Subcutaneous abdominal adipose tissue (tissue), 5 donors: ENCODE data around the gene SOBP.

ENCODE experiments used
- H3K27ac ChIP-seq: one replicate; pipeline ENCODE4 v1.7.0; 2013; ENCODE audit warnings: low read depth, mild to moderate bottlenecking, inconsistent platforms, low read length, moderate library complexity
- H3K27me3 ChIP-seq, 5 donors: one replicate each; pipeline ENCODE4 v1.7.0; 2013; ENCODE audit warnings: low read length in 5 of 5, inconsistent platforms in 1 of 5; ENCODE audit not compliant: control insufficient read depth in 5 of 5, insufficient read depth in 4 of 5
- H3K36me3 ChIP-seq, 5 donors: one replicate each; pipeline ENCODE4 v1.7.0; 2013; ENCODE audit warnings: low read length in 5 of 5; ENCODE audit not compliant: control insufficient read depth in 5 of 5, insufficient read depth in 5 of 5
- H3K4me1 ChIP-seq, 5 donors: one replicate each; pipeline ENCODE4 v1.7.0; 2013; ENCODE audit warnings: low read length in 5 of 5, mild to moderate bottlenecking in 3 of 5, moderate library complexity in 1 of 5; ENCODE audit not compliant: control insufficient read depth in 5 of 5, insufficient read depth in 5 of 5
- H3K4me3 ChIP-seq, 5 donors: one replicate each; pipeline ENCODE4 v1.7.0; 2013; ENCODE audit warnings: low read length in 5 of 5, low read depth in 1 of 5
- H3K9ac ChIP-seq, 5 donors: one replicate each; pipeline ENCODE4 v1.7.0; 2013; ENCODE audit warnings: low read length in 5 of 5, mild to moderate bottlenecking in 4 of 5, moderate library complexity in 3 of 5
- H3K9me3 ChIP-seq, 5 donors: one replicate each; pipeline ENCODE4 v1.7.0; 2013; ENCODE audit warnings: low read length in 5 of 5; ENCODE audit not compliant: control insufficient read depth in 5 of 5
- donor health status: healthy.
- donor health status: healthy.
- donor health status: healthy.
- donor health status: healthy.
- donor health status: healthy.

The SOBP gene

DNA sequence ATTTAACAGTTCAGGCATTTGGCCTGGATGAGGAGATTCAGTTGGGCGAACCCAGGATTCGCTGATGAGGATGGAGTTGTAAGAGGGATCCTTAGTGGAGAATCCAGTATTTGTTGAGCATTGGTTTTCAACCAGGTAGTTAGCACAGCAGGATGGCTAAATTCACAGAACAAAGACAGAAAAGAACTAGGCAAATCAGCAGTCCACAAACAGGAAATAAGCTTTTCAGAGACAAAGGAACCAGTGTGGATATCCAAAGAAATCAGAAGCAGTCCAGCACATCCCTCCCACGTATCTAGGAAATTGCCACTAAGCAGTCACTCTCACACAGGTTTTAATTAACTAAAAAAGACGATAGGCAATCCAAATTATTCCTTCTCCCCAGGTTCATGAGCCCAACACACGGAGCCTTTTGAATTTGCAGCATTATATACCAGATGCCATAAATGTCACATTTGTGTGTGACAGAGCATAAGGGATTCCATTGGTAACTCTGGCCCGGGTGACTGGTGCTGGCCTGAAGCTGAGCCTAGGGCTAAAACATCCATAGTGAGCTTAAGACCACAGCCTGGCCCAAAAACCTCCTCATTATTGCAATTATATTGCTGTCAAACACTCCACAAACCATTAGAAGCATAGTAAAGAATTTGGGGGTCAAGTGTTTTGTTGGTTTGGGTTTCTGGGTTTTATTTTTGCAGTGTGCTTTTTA lies 131.5 kb downstream of the SOBP start:
- Histone ChIP-seq H3K36me3 (no peaks in the 10 kb centered on the region), H3K4me3 (no peak overlapping the region), H3K9me3 (no peaks in the 10 kb centered on the region), H3K9ac (no peak overlapping the region), H3K27ac (no peak overlapping the region), H3K27me3 (no peaks in the 10 kb centered on the region), H3K4me1 (peaks cover 0 to 15% (median 10%) of the 10 kb centered on the region in 5 donors)

DNA sequence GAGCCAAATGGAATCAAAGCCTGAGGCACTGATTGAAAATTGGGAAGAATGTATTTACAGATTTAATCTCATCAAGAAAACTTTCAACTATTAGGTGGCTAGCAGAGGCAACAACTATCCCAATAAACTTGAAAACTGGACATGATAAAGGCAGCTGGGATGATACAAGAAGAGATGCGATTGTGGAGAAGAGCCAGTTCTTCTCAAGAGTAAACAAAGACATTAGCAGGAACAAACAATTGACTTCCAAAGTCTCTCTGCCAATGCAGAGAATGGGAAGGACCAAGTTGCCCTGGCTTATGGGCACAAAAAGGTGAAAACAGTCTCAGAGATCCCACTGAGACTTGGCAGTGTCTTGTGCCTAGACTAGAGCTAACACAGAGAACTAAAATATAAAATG lies 132.4 kb downstream of the SOBP start:
- Histone ChIP-seq H3K27ac (no peak overlapping the region), H3K9me3 (no peaks in the 10 kb centered on the region), H3K4me3 (no peak overlapping the region), H3K36me3 (no peaks in the 10 kb centered on the region), H3K9ac (no peak overlapping the region), H3K27me3 (no peaks in the 10 kb centered on the region), H3K4me1 (peaks cover 0 to 15% (median 10%) of the 10 kb centered on the region in 5 donors)

DNA sequence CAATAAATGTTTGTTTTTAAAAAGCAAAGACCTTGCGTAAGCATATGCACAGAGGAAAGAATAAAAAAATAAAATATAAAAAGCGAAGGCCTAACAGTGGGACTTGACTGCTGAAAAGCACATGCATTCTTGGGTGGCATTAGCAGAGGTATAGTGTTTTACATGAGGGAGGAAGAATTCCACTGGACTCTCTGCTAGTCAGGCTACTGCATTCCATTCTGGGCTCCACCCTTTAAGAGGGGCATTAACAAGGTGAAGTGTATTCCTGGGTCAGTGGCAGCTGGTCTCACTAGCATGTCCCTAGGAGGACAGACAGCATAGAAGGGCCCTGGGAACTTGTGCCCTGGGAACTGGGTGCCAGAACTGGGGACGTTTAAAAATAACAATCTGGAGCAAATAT lies 134.1 kb downstream of the SOBP start:
- Histone ChIP-seq H3K4me3 (no peak overlapping the region), H3K9me3 (no peaks in the 10 kb centered on the region), H3K27me3 (no peaks in the 10 kb centered on the region), H3K4me1 (peaks cover 0 to 15% (median 10%) of the 10 kb centered on the region in 5 donors), H3K27ac (no peak overlapping the region), H3K36me3 (no peaks in the 10 kb centered on the region), H3K9ac (no peak overlapping the region)

- Histone ChIP-seq H3K36me3 (no peaks in the 10 kb centered on the region), H3K4me1 (peaks cover 0 to 15% (median 10%) of the 10 kb centered on the region in 5 donors), H3K27me3 (no peaks in the 10 kb centered on the region), H3K27ac (no peak overlapping the region), H3K4me3 (no peak overlapping the region), H3K9me3 (no peaks in the 10 kb centered on the region), H3K9ac (no peak overlapping the region)
Measured at GRCh38 chr6:107624541-107624940, 134.6 kb downstream of the SOBP start.

- Histone ChIP-seq H3K9ac (no peak overlapping the region), H3K27ac (no peak overlapping the region), H3K4me3 (no peak overlapping the region), H3K9me3 (no peaks in the 10 kb centered on the region), H3K4me1 (peaks cover 0 to 13% (median 10%) of the 10 kb centered on the region in 5 donors), H3K27me3 (no peaks in the 10 kb centered on the region), H3K36me3 (no peaks in the 10 kb centered on the region)
Measured at GRCh38 chr6:107625264-107625663, 135.3 kb downstream of the SOBP start.

DNA sequence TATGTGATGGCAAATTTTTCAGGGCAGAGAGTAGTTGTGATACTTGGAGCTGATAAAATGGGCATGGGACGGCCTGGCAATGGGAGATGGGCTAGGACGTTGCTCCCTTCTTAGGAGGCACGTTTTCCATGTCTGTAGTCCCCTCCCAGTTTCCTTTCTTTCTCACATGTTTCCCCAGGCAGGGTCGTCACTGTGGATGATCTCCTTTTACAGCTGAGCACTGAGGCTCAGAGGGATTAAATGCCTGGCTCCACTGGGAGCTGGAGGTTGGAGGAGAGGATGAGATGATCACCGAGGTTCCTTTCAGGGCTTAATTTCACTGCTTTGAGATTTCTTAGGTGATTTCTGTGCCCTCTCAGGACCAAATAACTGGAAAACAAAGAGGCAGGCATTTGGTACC lies 136.7 kb downstream of the SOBP start:
- peaks cover 0 to 7% (median 3%) of the 10 kb centered on the region in 5 donors for H3K4me1 ChIP-seq
- no peaks in the 10 kb centered on the region for H3K36me3 ChIP-seq
- H3K27me3 ChIP-seq: no peaks in the 10 kb centered on the region
- no peak overlapping the region for H3K9ac ChIP-seq
- no peak overlapping the region for H3K27ac ChIP-seq
- H3K4me3 ChIP-seq: no peak overlapping the region
- no peaks in the 10 kb centered on the region for H3K9me3 ChIP-seq

- no peaks in the 10 kb centered on the region for H3K36me3 ChIP-seq
- H3K4me3 ChIP-seq: no peak overlapping the region
- H3K27ac ChIP-seq: no peak overlapping the region
- no peaks in the 10 kb centered on the region for H3K9me3 ChIP-seq
- H3K27me3 ChIP-seq: no peaks in the 10 kb centered on the region
- H3K4me1 ChIP-seq: peaks cover 0 to 7% (median 3%) of the 10 kb centered on the region in 5 donors
- no peak overlapping the region for H3K9ac ChIP-seq
Measured at GRCh38 chr6:107627969-107628368, 138.1 kb downstream of the SOBP start.

- Histone ChIP-seq H3K27ac (no peak overlapping the region), H3K4me3 (no peak overlapping the region), H3K4me1 (peaks cover 0 to 6% (median 3%) of the 10 kb centered on the region in 5 donors)
Measured at GRCh38 chr6:107628878-107629277, 139.0 kb downstream of the SOBP start.

GRCh38 chr6:107629548-107630129 lies 139.7 kb downstream of the SOBP start:
- no peaks in the 10 kb centered on the region for H3K36me3 ChIP-seq
- H3K9me3 ChIP-seq: no peaks in the 10 kb centered on the region
- H3K27ac ChIP-seq: no peak overlapping the region
- no peak overlapping the region for H3K9ac ChIP-seq
- peaks cover 0 to 4% (median 0%) of the 10 kb centered on the region in 5 donors for H3K27me3 ChIP-seq
- no peak overlapping the region for H3K4me3 ChIP-seq
- H3K4me1 ChIP-seq: peaks cover 0 to 5% (median 3%) of the 10 kb centered on the region in 5 donors

More at GRCh38 chr6:107628878-107629277, 139.0 kb downstream of the SOBP start:
- H3K9me3 ChIP-seq: no peaks in the 10 kb centered on the region
- no peak overlapping the region for H3K9ac ChIP-seq
- no peaks in the 10 kb centered on the region for H3K36me3 ChIP-seq
- H3K27me3 ChIP-seq: peaks cover 0 to 3% (median 0%) of the 10 kb centered on the region in 5 donors

DNA sequence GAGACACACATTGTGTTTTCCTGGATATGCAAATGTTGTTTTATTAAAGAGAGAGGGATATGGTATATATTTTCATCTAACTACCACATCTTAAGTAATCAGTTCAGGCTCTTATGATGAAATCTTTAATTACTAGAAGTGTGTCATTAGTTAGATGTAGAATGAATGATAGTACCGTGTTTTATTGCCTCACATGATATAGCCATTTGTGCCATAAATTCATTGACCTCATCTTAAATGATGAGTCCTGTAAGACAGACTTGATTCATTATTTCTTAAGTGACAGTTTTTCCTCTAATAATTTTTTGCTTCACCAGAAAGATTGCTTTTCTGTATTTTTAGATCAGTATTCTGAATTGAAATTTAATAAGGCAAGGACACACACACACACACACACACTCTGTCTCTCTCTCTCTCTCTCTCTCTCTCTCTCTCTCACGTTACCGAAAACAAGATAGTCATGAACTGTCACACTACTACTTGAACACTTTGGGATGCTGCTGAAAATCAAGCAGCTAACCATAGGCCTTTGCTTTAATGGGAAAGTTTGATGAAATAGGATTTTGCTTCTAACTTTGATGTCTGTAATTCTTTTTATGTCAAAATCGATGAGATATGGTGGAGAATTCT lies 140.5 kb downstream of the SOBP start:
- H3K4me3 ChIP-seq: no peak overlapping the region
- H3K4me1 ChIP-seq: peaks cover 0 to 8% (median 4%) of the 10 kb centered on the region in 5 donors
- no peak overlapping the region for H3K27ac ChIP-seq
- H3K9ac ChIP-seq: no peak overlapping the region
- peaks cover 0 to 4% (median 0%) of the 10 kb centered on the region in 5 donors for H3K27me3 ChIP-seq
- H3K9me3 ChIP-seq: no peaks in the 10 kb centered on the region
- no peaks in the 10 kb centered on the region for H3K36me3 ChIP-seq
